Measurements from ENCODE around the gene B3GAT2. TPM values are rescaled to one million over a fixed set of nuclear protein-coding genes. Genes with fewer than 3 reads are reported as not detected.

B3GAT2 gene
- total and polyA plus RNA-seq, 2 of the 13 experiments (the other 11 are each of a cell fraction or from before 2014, with no cell fraction given) = 0.01 to 0.02 TPM

GRCh38 chr6:70813885-70814284 is 143.0 kb downstream of the B3GAT2 start (continued):
- no peak for TF ChIP-seq ZBTB4 (CRISPR knock-in tag; IDR thresholded peaks at IDR 0.05; ENCODE audit: borderline replicate concordance)
- TF ChIP-seq KMT2A (CRISPR knock-in tag; IDR thresholded peaks at IDR 0.05) = no peak
- TF ChIP-seq ZBTB46 (CRISPR knock-in tag; IDR thresholded peaks at IDR 0.05; ENCODE audit: borderline replicate concordance) = no peak
- no peak for TF ChIP-seq KLF13 (CRISPR knock-in tag; IDR thresholded peaks at IDR 0.05)
- TF ChIP-seq CREB1 (IDR thresholded peaks at IDR 0.05) = no peak
- TF ChIP-seq CREB1 (CRISPR knock-in tag; IDR thresholded peaks at IDR 0.05) = no peak
- TF ChIP-seq ZNF891 (CRISPR knock-in tag; IDR thresholded peaks at IDR 0.05) = no peak

GRCh38 chr6:70811788-70812187 is 145.1 kb downstream of the B3GAT2 start:
- 95% methylated on average over 6 of the region's 6 CpGs for WGBS (ENCODE audit: low lambda C conversion rate)
- no peak for FAIRE-seq

More at GRCh38 chr6:70811788-70812187, 145.1 kb downstream of the B3GAT2 start:
- Histone ChIP-seq H3K27ac (ENCODE audit: extremely low read length, insufficient read depth, low read length) (no peak overlapping the region), H3K9ac (ENCODE audit: insufficient read depth, low read depth, low read length) (no peak overlapping the region), H2AFZ (ENCODE audit: low read length) (no peak overlapping the region), H3K36me3 (replicated peaks in 1 of 2; ENCODE audit: control insufficient read depth in 1 of 2, insufficient read depth in 2 of 2, low read length in 2 of 2) (no peaks in the 10 kb centered on the region), H3K4me2 (ENCODE audit: low read depth, low read length) (no peak overlapping the region), H3K27me3 (ENCODE audit: control insufficient read depth in 1 of 2, insufficient read depth in 2 of 2, low read length in 2 of 2) (no peaks in the 10 kb centered on the region), H4K20me1 (ENCODE audit: insufficient read depth, low read length) (no peaks in the 10 kb centered on the region; the same call in 1 of the 2 replicates), H3K4me3 (replicated peaks in 1 of 3; ENCODE audit: insufficient read depth in 1 of 3, low read depth in 2 of 3, low read length in 3 of 3) (no peak overlapping the region), H3K79me2 (ENCODE audit: insufficient read depth, low read length) (no peaks in the 10 kb centered on the region), H3K9me3 (ENCODE audit: low read length) (no peaks in the 10 kb centered on the region), H3K4me1 (ENCODE audit: insufficient read depth, low read length) (no peaks in the 10 kb centered on the region)
- no TSS peak for BruUV-seq (replicated peaks)
- POLR2A ChIA-PET = no interaction called here
- in situ Hi-C loops (cut with HindIII; ENCODE audit: extremely low pct_ligation_motif_present, low pct_unique_long_range_greater_than_20kb) (no loop called here), intact Hi-C loops (cut with micrococcal nuclease; ENCODE audit: unreplicated experiment) (no loop called here)
- DNase-seq (ENCODE audit: low spot score) (no peak), ATAC-seq (no peak)
- TF ChIP-seq ZNF687 (CRISPR knock-in tag; IDR thresholded peaks at IDR 0.05) (no peak), RCOR2 (CRISPR knock-in tag; IDR thresholded peaks at IDR 0.05) (no peak), HDAC6 (IDR thresholded peaks at IDR 0.05; ENCODE audit: low read depth, low read length) (no peak), ZBTB44 (CRISPR knock-in tag; IDR thresholded peaks at IDR 0.05) (no peak), RBFOX2 (IDR thresholded peaks at IDR 0.05; ENCODE audit: low read depth, low read length) (no peak)
- CTCF ChIA-PET (ENCODE audit: low intra/inter-chr PET ratio, low total read pairs) = no interaction called here

Data from HepG2 (cell line).